ENCODE measurements around the gene NDST3.
"Not testable (repeated sequence)": the region's sequence is repeated elsewhere in the genome, so short reads cannot be mapped to it uniquely, and the experiment has no call there.

The NDST3 gene

DNA sequence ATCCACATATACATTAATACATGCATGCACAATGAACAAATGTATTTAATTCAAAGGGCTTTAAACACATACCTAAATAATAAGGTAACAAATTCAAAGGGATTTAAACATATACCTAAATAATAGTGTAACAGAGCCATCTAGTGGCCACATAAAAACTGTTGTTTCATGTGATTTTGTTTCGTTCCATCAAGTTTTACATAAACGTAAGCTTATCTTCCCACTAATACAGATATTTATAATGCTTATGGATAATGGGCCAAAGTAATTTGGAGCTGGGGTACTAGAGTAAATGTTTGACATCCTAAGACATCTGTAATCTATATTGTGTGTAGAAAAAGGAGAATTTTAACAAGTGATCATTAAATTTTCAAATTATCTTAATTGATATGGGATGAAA, 236.2 kb downstream of the NDST3 start:
- peak; percentile 85 for FAIRE-seq
- peak; percentile 13 for DNase-seq (ENCODE audit: low spot score)

DNA sequence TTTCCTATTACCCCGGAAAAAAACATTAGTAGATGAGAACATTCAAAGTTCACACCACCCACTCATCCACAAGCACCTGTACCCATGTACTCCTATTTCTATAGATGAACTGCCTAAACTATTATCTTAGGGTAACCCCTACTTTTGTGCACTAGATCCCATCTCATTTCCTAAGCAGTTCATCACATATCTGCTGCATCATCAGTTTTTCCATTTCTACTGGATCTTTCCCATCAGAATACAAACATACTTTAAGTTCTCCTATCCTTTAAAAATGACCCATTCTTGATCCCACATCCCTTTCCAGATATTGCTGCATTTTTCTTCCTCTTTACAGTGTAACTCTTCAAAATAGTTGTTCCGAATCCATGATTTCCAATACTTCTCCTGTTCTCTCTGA, 237.5 kb downstream of the NDST3 start:
- FAIRE-seq (no peak), DNase-seq (ENCODE audit: low spot score) (no peak)

- DNase-seq (ENCODE audit: low spot score) (no peak), FAIRE-seq (no peak)
These were observed 239.4 kb downstream of the NDST3 start for GRCh38 chr4:118273642-118274041.

DNA sequence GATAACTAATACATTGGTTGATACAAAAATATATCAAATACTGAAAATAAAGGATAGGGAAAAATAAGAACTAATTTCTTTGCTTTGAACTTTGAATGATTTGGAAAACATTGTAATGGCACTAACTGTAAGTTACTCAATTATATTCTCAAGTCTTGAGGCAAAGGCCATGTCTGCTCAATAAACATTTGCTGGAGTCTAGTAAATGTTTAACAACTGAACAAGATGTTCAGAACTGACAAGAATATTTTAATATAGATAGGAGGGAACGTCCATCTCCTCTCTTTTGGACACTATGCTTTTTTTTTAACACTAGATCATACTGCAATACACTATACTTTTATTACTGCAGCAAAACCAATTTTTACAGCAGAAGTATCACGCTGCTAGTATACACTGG, 242.3 kb downstream of the NDST3 start:
- FAIRE-seq: no peak
- no peak for DNase-seq (ENCODE audit: low spot score)

DNA sequence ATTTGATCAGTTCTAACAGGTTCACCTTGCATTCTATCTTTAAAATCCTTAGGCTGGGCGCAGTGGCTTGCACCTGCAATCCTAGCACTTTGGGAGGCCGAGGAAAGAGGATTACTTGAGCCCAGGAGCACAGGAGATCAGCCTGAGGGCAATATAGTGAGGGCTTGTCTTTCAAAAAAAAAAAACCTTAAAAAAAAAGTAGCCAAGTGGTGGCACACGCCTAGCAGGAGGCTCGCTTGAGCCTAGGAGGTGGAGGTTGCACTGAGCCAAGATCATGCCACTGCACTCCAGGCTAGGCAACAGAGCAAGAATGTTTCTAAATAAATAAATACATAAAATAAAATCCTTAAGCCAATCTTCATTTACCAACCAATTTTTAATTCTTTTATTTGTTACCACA, 243.0 kb downstream of the NDST3 start:
- DNase-seq (ENCODE audit: low spot score) (no peak), FAIRE-seq (no peak)

GRCh38 chr4:118278473-118279274, 244.4 kb downstream of the NDST3 start:
- DNase-seq (ENCODE audit: low spot score) (peak; percentile 86), FAIRE-seq (peak; percentile 82)

DNA sequence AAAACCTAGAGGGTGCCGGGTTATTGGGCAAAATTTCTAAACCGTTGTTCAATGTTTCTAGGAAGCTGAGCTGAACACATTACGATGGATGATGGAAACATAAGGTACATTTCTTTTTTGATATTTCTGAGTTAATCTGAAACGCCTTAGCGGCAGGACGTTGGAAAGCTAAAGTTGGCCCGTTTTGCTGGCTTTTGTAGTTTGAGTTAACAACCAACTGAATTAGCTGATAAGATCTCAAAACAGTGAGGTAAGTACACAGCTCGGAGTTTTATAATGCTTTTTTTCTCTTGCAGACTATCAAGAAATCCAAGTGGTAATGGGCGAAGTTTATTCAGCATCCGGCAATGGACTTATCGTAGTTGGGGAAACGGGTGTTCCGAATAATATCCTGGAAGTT, 245.0 kb downstream of the NDST3 start:
- DNase-seq (ENCODE audit: low spot score) (no peak), FAIRE-seq (no peak)

DNA sequence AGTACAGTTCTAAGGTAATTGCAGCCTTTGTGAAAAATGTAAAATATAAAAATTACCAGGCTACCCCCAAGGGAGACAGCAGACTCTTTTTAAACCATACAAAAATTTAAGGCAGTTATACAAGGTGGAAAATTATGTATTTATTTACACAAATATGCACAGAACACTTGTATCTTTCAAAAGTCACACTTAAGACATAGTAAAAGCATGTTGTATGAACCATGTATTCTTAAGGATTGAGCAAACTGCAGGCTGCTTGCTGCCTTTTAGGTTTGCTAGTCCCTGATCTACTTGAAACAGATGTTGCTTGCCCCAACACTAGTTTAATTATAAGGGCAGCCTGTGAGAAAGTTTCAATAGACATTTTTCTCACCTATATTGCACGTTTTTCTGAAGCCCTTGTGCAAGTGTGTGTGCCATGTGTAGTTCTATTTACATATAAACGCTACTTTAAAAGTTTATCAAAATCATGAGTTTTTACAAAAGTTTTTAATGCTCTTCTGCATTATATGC, 245.7 kb downstream of the NDST3 start:
- no peak for DNase-seq (ENCODE audit: low spot score)
- no peak for FAIRE-seq

- FAIRE-seq (peak; percentile 52), DNase-seq (ENCODE audit: low spot score) (peak; percentile 60)
These were observed 246.4 kb downstream of the NDST3 start for GRCh38 chr4:118280501-118281218.

DNA sequence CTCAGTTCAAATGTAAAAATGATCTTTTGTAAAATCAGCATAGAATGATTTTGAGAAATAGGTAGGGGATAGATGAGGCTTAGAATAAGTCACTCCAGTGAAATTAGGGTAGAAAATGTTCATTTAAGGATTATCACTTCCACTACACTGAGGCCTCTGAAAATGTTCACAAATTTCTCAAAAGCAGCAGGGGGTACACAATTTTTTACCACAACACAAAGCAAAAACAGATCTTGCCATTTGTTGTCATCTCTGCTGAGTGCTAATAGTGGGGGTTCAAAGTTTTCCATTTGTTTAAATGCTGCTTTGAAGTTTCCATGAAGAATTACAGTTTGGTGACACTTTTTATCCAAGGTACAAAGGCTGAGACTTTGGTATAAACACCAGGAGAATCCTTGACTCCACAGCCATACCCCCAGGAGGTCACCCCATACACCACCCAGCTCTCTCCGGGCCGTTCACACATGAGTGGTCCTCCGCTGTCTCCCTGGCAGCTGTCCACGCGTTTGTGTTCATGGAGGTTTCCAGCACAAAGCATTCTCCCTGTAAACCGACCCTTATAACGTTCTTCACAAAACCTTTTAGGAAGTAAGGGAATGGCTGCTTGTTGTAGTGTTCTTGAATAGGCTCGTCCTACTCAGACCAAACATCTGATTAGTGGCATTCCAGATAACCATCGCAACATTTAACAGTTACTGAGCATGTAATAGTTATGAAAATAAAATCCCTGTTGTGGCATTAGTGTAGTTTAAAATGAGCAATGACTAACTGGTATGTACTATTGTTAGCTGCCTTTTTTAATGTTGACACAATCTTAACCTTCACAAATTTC, 247.5 kb downstream of the NDST3 start:
- FAIRE-seq (peak; percentile 61), DNase-seq (ENCODE audit: low spot score) (peak; percentile 63)

GRCh38 chr4:118282692-118283091, 248.4 kb downstream of the NDST3 start:
- no peak for FAIRE-seq

DNA sequence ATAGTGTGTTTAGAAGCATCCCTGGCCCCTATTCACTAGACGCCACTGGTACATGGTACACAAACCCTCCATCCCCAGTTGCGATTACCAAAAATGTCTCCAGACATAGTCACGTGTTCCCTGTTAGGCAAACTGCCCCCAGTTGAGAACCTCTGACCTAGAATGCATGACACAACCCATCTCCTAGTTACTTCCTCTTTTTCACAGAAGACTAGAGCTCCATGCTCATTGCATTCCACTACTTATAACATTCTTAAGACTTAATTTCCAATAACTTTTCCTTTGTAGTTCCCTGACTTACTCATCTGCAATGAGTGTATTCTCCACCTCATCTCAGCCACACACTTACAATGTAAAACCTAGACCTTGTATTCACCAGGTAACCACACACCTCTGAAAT, 249.9 kb downstream of the NDST3 start:
- no peak for FAIRE-seq
- DNase-seq (ENCODE audit: low spot score): no peak

More at GRCh38 chr4:118282692-118283091, 248.4 kb downstream of the NDST3 start:
- DNase-seq (ENCODE audit: low spot score): peak; percentile 22

GRCh38 chr4:118285931-118286330, 251.6 kb downstream of the NDST3 start:
- DNase-seq (ENCODE audit: low spot score) (no peak), FAIRE-seq (no peak)

DNA sequence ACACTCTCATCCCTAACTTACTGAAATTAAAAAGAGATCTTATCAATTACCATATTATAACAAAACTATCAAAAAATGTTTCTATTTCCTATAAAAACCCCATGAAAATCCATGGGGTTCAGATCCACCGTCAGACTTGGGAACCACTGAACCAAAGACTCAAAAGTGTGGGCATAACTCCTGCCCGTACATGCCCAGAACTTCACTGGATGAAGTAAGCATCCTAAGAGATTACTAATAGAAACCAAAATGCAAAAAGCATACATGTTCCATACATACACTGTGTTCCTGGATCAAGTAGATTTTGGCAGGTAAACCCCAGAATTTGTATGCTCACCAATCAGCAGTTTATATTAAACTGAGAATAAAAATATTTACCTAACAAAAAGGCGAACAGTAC, 252.4 kb downstream of the NDST3 start:
- FAIRE-seq (no peak), DNase-seq (ENCODE audit: low spot score) (no peak)

DNA sequence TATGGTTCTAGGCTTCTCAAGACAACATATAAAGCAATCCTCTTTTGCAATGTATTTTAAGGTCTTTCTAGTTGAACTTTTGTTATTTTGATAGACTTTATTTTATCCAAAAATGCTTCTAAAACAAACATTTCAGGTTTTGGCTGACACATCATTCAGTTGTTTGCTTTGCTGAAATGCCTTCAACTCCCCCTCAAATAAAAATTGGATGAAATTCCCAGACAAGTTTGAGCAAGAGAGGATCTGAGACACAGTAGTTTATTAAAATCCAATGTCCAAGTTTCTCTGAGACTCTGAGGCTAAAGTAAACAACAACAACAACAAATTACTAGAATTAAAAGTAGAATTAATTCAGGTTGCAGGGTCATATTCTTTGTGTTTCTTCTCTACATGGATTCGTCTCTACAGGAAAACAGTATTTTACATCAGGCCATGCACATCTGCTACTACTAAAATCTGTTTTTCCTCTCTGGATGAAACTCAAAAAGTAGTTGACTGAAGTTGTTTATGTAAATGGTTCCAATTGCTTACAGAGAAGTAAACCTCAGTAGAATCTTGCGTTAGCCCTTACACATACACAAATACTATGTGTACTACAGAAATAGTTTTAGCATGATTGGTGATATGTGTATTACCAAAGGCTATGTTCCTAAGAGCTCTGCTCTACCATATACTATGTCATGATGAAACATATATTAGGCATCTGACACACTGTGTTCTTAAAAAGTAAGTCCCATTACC, 253.6 kb downstream of the NDST3 start:
- FAIRE-seq (no peak), DNase-seq (ENCODE audit: low spot score) (no peak)

DNA sequence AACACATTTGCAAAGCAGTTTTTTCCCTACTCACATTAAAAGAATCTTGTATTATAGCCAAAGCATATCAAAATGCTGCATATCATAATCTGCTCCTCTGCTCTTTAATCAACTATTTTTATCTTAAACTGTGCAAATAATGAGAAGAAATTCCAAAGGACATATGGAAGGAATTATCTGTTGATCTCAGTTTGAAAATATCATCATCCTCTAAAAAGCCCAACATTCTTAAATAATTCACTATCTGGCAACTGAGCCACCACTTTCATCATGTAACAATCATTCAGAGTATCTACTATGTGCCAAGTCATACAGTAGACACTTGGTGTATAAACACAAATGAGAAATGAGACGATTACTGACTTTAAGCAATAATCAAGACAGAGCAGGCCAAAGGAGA, 255.5 kb downstream of the NDST3 start:
- no peak for DNase-seq (ENCODE audit: low spot score)
- no peak for FAIRE-seq

GRCh38 chr4:118290951-118291350, 256.7 kb downstream of the NDST3 start:
- no peak for DNase-seq (ENCODE audit: low spot score)
- FAIRE-seq: no peak

DNA sequence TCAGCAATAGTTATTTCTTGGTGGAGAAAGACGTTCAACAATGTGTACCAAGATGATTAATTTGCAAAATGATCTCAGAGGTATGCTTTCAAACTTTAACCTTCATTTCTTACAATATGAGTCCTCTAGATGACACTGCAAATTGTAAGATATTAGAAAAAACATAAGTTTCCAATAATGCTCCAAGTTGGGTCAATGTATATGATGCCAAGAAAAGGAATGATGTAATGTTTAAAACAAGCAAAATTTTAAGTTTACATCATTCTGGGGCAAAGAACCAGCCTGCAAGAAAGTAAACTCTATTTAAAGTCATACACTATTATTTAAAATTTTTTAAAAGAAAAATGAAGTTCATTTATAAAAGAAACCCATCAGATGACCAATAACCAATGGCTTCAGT, 262.4 kb downstream of the NDST3 start:
- FAIRE-seq (no peak), DNase-seq (ENCODE audit: low spot score) (no peak)

DNA sequence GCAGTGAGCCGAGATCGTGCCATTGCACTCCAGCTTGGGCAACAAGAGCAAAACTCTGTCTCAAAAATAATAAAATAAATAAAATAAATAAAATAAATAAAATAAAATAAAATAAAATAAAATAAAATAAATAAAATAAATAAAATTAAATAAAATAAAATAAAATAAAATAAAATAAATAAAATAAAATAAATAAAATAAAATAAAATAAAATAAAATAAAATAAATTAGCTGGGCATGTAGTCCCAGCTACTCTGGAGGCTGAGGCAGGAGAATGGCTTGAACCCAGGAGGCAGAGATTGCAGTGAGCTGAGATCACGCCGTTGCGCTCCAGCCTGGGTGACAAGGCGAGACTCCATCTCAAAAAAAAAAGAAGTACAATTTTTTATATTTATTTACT, 265.3 kb downstream of the NDST3 start:
- FAIRE-seq; DNase-seq (ENCODE audit: low spot score): not testable (repeated sequence)

- FAIRE-seq: no peak
- DNase-seq (ENCODE audit: low spot score): no peak
These were observed 273.4 kb downstream of the NDST3 start for GRCh38 chr4:118307643-118308042.
